Aorta (tissue), 5 donors: ENCODE measurements around the gene PTPRN2. TPM values are rescaled to one million over a fixed set of nuclear protein-coding genes. Genes with fewer than 3 reads are reported as not detected.

ENCODE experiments used
- ATAC-seq: fragments of 200-7000 bp; cut with Tn5 transposase; one replicate; pipeline ENCODE4 v1.9.1; 2022; ENCODE audit warnings: moderate library complexity; ENCODE audit not compliant: low FRiP score
- DNase-seq, 2 donors: peaks; one replicate each; pipeline ENCODE4 v3.0.0-alpha.2; 2020
- H3K27ac ChIP-seq, 2 donors: one replicate each; pipeline ENCODE4 v1.5.1; 2013; ENCODE audit warnings: low read length in 2 of 2, mild to moderate bottlenecking in 2 of 2, moderate library complexity in 2 of 2, control low read depth in 1 of 2, inconsistent platforms in 1 of 2, low read depth in 1 of 2
- H3K27me3 ChIP-seq, 2 donors: one replicate each; pipeline ENCODE4 v1.6.1; 2013; ENCODE audit warnings: control low read depth in 1 of 2, low read length in 1 of 2, mild to moderate bottlenecking in 1 of 2, moderate library complexity in 1 of 2; ENCODE audit not compliant: insufficient read depth in 2 of 2, control insufficient read depth in 1 of 2
- H3K36me3 ChIP-seq, 2 donors: one replicate each; pipeline ENCODE4 v1.6.1; 2013; ENCODE audit warnings: control low read depth in 1 of 2, low read length in 1 of 2, mild to moderate bottlenecking in 1 of 2; ENCODE audit not compliant: insufficient read depth in 2 of 2, control insufficient read depth in 1 of 2
- H3K4me1 ChIP-seq, 2 donors: one replicate each; pipeline ENCODE4 v1.6.1; 2013; ENCODE audit warnings: low read length in 2 of 2, control low read depth in 1 of 2, mild to moderate bottlenecking in 1 of 2, moderate library complexity in 1 of 2; ENCODE audit not compliant: insufficient read depth in 2 of 2, control insufficient read depth in 1 of 2
- H3K4me3 ChIP-seq, 2 donors: one replicate each; pipeline ENCODE4 v1.5.1; 2013; ENCODE audit warnings: low read length in 2 of 2, control low read depth in 1 of 2, mild to moderate bottlenecking in 1 of 2
- H3K9me3 ChIP-seq: one replicate; pipeline ENCODE4 v1.6.1; 2013; ENCODE audit warnings: mild to moderate bottlenecking, low read length; ENCODE audit not compliant: control insufficient read depth
- WGBS, 2 donors: extraction: QIAGEN DNeasy Blood & Tissue Kit; methylation state at CpG; one replicate each; pipeline ENCODE4 v1.1.7; 2013; 5-methylcytosine and 5-hydroxymethylcytosine counted together
- intact Hi-C, 2 donors: fragments of 100-400 bp; cut with DNase I; formaldehyde crosslinking; loops; one replicate each; pipeline versions ENCODE4 v1.14.2 to v1.15.0; 2022
- polyA plus RNA-seq, 2 donors: library from polyadenylated mRNA; stranded (reverse); fragments of 200-250 nt; gene quantifications; one replicate each; pipeline ENCODE4 v1.2.3, GENCODE V29; 2013
- total RNA-seq, 2 donors: library from RNA; stranded (reverse); fragmentation: NEBNext Ultra II Directional; extraction: Animal tissue kit (Norgen Biotek cat#: 25700); gene quantifications; one replicate each; pipeline ENCODE4 v1.2.1, GENCODE V29; 2021
- donor health status: healthy with polysubstance abuse.
- donor health status: Bipolar disorder and iron deficiency.
- donor health status: DM: no; HTN: no; CAD: no.
- donor health status: DM: no; HTN: no; CAD: no.
- donor health status: DM: yes; HTN: yes; CAD: no.

The PTPRN2 gene
- total and polyA plus RNA-seq, 4 donors: 0.67 to 3.3 (median 1.4) TPM

GRCh38 chr7:158018971-158019645, 568.5 kb downstream of the PTPRN2 start:
- Histone ChIP-seq H3K4me1 (no peaks in the 10 kb centered on the region), H3K27me3 (no peaks in the 10 kb centered on the region), H3K36me3 (no peaks in the 10 kb centered on the region), H3K27ac (no peak overlapping the region), H3K4me3 (no peak overlapping the region), H3K9me3 (no peaks in the 10 kb centered on the region)
- DNase-seq (peak in 1 of 2 donors; percentile 56), ATAC-seq (no peak)
- WGBS, 2 donors: 82 to 87% methylated on average over 20 of the region's 20 CpGs
- intact Hi-C loops: no loop called here

- intact Hi-C loops: no loop called here
- WGBS, 2 donors: 87 to 90% methylated on average over 19 of the region's 19 CpGs
- no peaks in the 10 kb centered on the region for H3K36me3 ChIP-seq
- DNase-seq (peak in 1 of 2 donors; percentile 30), ATAC-seq (no peak)
- no peaks in the 10 kb centered on the region for H3K9me3 ChIP-seq
- H3K4me3 ChIP-seq: no peak overlapping the region
- no peak overlapping the region for H3K27ac ChIP-seq
- no peaks in the 10 kb centered on the region for H3K4me1 ChIP-seq
- no peaks in the 10 kb centered on the region for H3K27me3 ChIP-seq
Observed at GRCh38 chr7:158018098-158018762, 569.4 kb downstream of the PTPRN2 start.

- H3K4me1 ChIP-seq: no peaks in the 10 kb centered on the region
- DNase-seq (peak in 1 of 2 donors; percentile 49), ATAC-seq (no peak)
- no peaks in the 10 kb centered on the region for H3K36me3 ChIP-seq
- H3K27ac ChIP-seq: no peak overlapping the region
- no peaks in the 10 kb centered on the region for H3K9me3 ChIP-seq
- intact Hi-C loops: no loop called here
- 75 to 77% methylated on average over 16 of the region's 16 CpGs for WGBS, 2 donors
- no peaks in the 10 kb centered on the region for H3K27me3 ChIP-seq
- H3K4me3 ChIP-seq: no peak overlapping the region
Observed at GRCh38 chr7:158017111-158018097, 570.2 kb downstream of the PTPRN2 start.

DNA sequence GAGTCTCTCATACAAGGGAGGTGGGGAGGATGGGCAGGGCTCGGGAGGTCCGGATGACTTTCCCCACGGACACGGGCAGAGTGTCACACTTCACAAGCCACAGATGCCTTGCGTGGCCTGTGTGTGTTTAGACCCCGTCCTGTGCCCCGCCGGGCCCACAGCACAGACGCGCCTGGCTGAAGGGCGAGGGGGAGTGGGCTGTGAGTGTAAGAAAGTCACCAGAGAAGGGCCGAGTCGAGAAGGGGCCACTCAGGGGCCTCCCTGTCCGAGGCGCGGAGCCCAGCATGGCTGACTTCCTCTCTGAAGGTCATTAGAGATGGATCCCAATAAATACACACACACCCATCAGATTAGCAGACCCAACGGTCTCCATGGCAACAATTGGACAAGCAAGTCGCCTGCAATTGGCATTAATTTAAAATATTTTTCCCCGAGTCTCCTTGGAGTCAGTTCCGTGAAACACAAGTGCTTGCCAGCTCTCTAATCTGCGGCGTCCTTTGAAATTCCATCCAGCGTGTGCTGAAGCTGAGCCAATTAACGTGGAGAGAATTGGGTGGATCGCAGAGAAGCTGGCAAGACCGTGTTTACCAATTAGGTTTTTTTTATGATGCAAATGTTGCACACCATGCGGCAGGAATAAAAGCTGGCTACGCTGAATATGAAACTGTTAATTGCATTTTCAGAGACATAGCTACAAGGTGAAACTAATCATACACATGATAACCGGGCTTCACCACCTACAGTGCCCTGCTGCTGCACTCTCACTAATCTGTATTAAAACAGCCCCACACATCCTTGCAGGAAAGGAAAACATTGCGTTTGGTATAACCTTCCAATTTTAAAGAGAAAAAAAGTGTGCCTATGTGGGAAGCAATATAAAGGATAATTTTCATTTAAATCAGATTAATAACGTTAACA, 571.2 kb downstream of the PTPRN2 start:
- no peaks in the 10 kb centered on the region for H3K9me3 ChIP-seq
- intact Hi-C loops: no loop called here
- ATAC-seq (peak; percentile 51), DNase-seq (peak in 1 of 2 donors; percentile 64)
- no peak overlapping the region for H3K4me3 ChIP-seq
- H3K27ac ChIP-seq: no peak overlapping the region
- no peaks in the 10 kb centered on the region for H3K36me3 ChIP-seq
- 16 to 23% methylated on average over 31 of the region's 31 CpGs for WGBS, 2 donors
- H3K4me1 ChIP-seq: no peaks in the 10 kb centered on the region
- no peaks in the 10 kb centered on the region for H3K27me3 ChIP-seq

GRCh38 chr7:158015403-158016179, 572.0 kb downstream of the PTPRN2 start:
- Histone ChIP-seq H3K4me3 (no peak overlapping the region), H3K27ac (no peak overlapping the region)
- no peak for ATAC-seq

GRCh38 chr7:158014976-158015375, 572.6 kb downstream of the PTPRN2 start:
- Histone ChIP-seq H3K4me1 (no peaks in the 10 kb centered on the region), H3K27ac (no peak overlapping the region), H3K4me3 (no peak overlapping the region), H3K36me3 (no peaks in the 10 kb centered on the region), H3K9me3 (no peaks in the 10 kb centered on the region), H3K27me3 (no peaks in the 10 kb centered on the region)
- DNase-seq (no peak), ATAC-seq (no peak)
- intact Hi-C loops: no loop called here
- WGBS, 2 donors: 62 to 66% methylated on average over 3 of the region's 3 CpGs

More at GRCh38 chr7:158015403-158016179, 572.0 kb downstream of the PTPRN2 start:
- 43 to 48% methylated on average over 21 of the region's 21 CpGs for WGBS, 2 donors
- Histone ChIP-seq H3K36me3 (no peaks in the 10 kb centered on the region), H3K4me1 (no peaks in the 10 kb centered on the region), H3K27me3 (no peaks in the 10 kb centered on the region), H3K9me3 (no peaks in the 10 kb centered on the region)
- intact Hi-C loops: no loop called here
- no peak for DNase-seq

DNA sequence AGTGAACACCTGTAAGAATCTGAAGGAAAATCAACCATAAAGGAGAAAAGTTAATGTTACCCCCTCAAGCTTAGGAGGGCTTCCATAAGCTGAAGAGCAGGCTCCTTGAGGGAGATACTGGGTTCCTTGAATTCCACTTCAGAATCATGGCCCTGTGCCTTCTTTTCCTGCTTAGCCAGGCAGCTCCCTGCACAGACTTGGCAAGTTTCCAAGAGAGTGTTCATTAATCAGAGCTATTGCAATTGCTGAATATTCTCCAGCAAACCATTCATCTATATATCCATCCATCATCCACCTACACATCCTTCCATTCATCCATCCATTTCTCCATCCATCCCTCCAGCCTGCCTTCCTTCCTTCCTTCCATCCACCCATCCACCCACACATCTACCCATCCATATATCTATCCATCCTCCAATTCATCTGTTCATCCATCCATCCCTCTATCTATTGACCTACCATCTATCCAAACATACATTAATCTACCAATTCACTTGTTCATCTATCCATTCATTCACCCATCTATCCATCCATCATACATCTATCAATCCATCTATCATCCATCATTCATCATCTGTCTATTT, 574.4 kb downstream of the PTPRN2 start:
- no peaks in the 10 kb centered on the region for H3K4me1 ChIP-seq
- intact Hi-C loops: no loop called here
- no peaks in the 10 kb centered on the region for H3K36me3 ChIP-seq
- no peak for DNase-seq
- no peak overlapping the region for H3K4me3 ChIP-seq
- no peak overlapping the region for H3K27ac ChIP-seq
- H3K27me3 ChIP-seq: no peaks in the 10 kb centered on the region
- ATAC-seq: no peak
- H3K9me3 ChIP-seq: no peaks in the 10 kb centered on the region
